HG02885 (cell line): ENCODE results near the gene MAP3K15.

Experiments used
- ATAC-seq: cut with Tn5 transposase; IDR thresholded peaks from one replicate; pipeline ENCODE4 v1.9.1; 2021; ENCODE audit warnings: mild to moderate bottlenecking; ENCODE audit not compliant: unreplicated experiment, poor library complexity

The MAP3K15 gene

GRCh38 chrX:19410259-19410658 lies 105.0 kb downstream of the MAP3K15 start:
- ATAC-seq, result no peak

GRCh38 chrX:19403696-19404095 lies 111.6 kb downstream of the MAP3K15 start:
- no peak for ATAC-seq

- ATAC-seq, result no peak
Measured at GRCh38 chrX:19392703-19393102, 122.6 kb downstream of the MAP3K15 start.

GRCh38 chrX:19392078-19392477 lies 123.2 kb downstream of the MAP3K15 start:
- no peak for ATAC-seq

GRCh38 chrX:19389227-19389845 lies 126.0 kb downstream of the MAP3K15 start:
- ATAC-seq, result no peak

GRCh38 chrX:19388741-19389140 lies 126.6 kb downstream of the MAP3K15 start:
- no peak for ATAC-seq

- ATAC-seq, result no peak
Measured at GRCh38 chrX:19388064-19388679, 127.1 kb downstream of the MAP3K15 start.

GRCh38 chrX:19386679-19387078 lies 128.6 kb downstream of the MAP3K15 start:
- ATAC-seq, result no peak

GRCh38 chrX:19382555-19383145 lies 132.7 kb downstream of the MAP3K15 start:
- peak; percentile 82 for ATAC-seq

GRCh38 chrX:19381326-19381725 lies 134.0 kb downstream of the MAP3K15 start:
- ATAC-seq, result no peak

GRCh38 chrX:19377799-19378198 lies 137.5 kb downstream of the MAP3K15 start:
- ATAC-seq, result no peak

- ATAC-seq, result no peak
Measured at GRCh38 chrX:19375546-19375945, 139.8 kb downstream of the MAP3K15 start.

GRCh38 chrX:19373351-19373891 lies 141.9 kb downstream of the MAP3K15 start:
- no peak for ATAC-seq

- peak; percentile 33 for ATAC-seq
Measured at GRCh38 chrX:19372547-19373331, 142.6 kb downstream of the MAP3K15 start.

GRCh38 chrX:19372170-19372546 lies 143.2 kb downstream of the MAP3K15 start:
- peak; percentile 79 for ATAC-seq

GRCh38 chrX:19370061-19370460 lies 145.2 kb downstream of the MAP3K15 start:
- no peak for ATAC-seq

- no peak for ATAC-seq
Measured at GRCh38 chrX:19368576-19368975, 146.7 kb downstream of the MAP3K15 start.

- no peak for ATAC-seq
Measured at GRCh38 chrX:19361701-19362100, 153.6 kb downstream of the MAP3K15 start.

GRCh38 chrX:19360903-19361302 lies 154.4 kb downstream of the MAP3K15 start:
- no peak for ATAC-seq

GRCh38 chrX:19358521-19358920 lies 156.8 kb downstream of the MAP3K15 start:
- no peak for ATAC-seq

GRCh38 chrX:19354625-19355024 lies 160.7 kb downstream of the MAP3K15 start:
- no peak for ATAC-seq
